KMS-11 (cell line): ENCODE data around the gene HERPUD1.

Source experiments
- H2AFZ ChIP-seq: fragments of 200-600 bp; sonication (generic); 2 replicates; pipeline ENCODE4 v1.6.1; 2016; ENCODE audit warnings: antibody characterized with exemption, mixed run types, low read depth
- H3K27ac ChIP-seq: fragments of 200-600 bp; sonication (generic); 2 replicates; pipeline ENCODE4 v1.6.1; 2016; ENCODE audit warnings: mild to moderate bottlenecking, mixed run types
- H3K27me3 ChIP-seq: fragments of 200-600 bp; sonication (generic); 2 replicates; pipeline ENCODE4 v1.6.1; 2017; ENCODE audit warnings: mild to moderate bottlenecking, low read depth, mixed run types, moderate library complexity; ENCODE audit not compliant: insufficient read depth
- H3K36me3 ChIP-seq: fragments of 200-600 bp; sonication (generic); 2 replicates; pipeline ENCODE4 v1.6.1; 2017; ENCODE audit warnings: mild to moderate bottlenecking, mixed run types; ENCODE audit not compliant: insufficient read depth
- H3K4me1 ChIP-seq: fragments of 200-600 bp; sonication (generic); 2 replicates; pipeline ENCODE4 v1.6.1; 2016; ENCODE audit warnings: mild to moderate bottlenecking, low read depth, mixed run types; ENCODE audit not compliant: poor library complexity, severe bottlenecking
- H3K4me2 ChIP-seq: fragments of 200-600 bp; sonication (generic); 2 replicates; pipeline ENCODE4 v1.7.0; 2016; ENCODE audit warnings: mild to moderate bottlenecking, mixed run types
- H3K4me3 ChIP-seq: fragments of 200-600 bp; sonication (generic); IDR thresholded peaks from 2 replicates; pipeline ENCODE4 v1.6.1; 2017; ENCODE audit warnings: low read depth, low read length, mixed read lengths; ENCODE audit not compliant: insufficient read depth
- H3K79me2 ChIP-seq: fragments of 200-600 bp; sonication (generic); 2 replicates; pipeline ENCODE4 v1.6.1; 2016; ENCODE audit warnings: low read depth, mixed run types; ENCODE audit not compliant: insufficient read depth
- H3K9ac ChIP-seq: fragments of 200-600 bp; sonication (generic); 2 replicates; pipeline ENCODE4 v1.6.1; 2016; ENCODE audit warnings: mild to moderate bottlenecking, mixed run types
- H4K20me1 ChIP-seq: fragments of 200-600 bp; sonication (generic); 2 replicates; pipeline ENCODE4 v1.6.1; 2016; ENCODE audit warnings: mild to moderate bottlenecking, mixed run types; ENCODE audit not compliant: insufficient read depth
- TF ChIP-seq, protein P1 (sequence below): fragments of 200-600 bp; sonication (generic); conservative IDR thresholded peaks from 2 replicates; pipeline ENCODE4 v1.6.1; 2017; ENCODE audit warnings: low read depth, mild to moderate bottlenecking, antibody characterized with exemption, low read length, moderate library complexity, mixed read lengths

Gene HERPUD1

DNA sequence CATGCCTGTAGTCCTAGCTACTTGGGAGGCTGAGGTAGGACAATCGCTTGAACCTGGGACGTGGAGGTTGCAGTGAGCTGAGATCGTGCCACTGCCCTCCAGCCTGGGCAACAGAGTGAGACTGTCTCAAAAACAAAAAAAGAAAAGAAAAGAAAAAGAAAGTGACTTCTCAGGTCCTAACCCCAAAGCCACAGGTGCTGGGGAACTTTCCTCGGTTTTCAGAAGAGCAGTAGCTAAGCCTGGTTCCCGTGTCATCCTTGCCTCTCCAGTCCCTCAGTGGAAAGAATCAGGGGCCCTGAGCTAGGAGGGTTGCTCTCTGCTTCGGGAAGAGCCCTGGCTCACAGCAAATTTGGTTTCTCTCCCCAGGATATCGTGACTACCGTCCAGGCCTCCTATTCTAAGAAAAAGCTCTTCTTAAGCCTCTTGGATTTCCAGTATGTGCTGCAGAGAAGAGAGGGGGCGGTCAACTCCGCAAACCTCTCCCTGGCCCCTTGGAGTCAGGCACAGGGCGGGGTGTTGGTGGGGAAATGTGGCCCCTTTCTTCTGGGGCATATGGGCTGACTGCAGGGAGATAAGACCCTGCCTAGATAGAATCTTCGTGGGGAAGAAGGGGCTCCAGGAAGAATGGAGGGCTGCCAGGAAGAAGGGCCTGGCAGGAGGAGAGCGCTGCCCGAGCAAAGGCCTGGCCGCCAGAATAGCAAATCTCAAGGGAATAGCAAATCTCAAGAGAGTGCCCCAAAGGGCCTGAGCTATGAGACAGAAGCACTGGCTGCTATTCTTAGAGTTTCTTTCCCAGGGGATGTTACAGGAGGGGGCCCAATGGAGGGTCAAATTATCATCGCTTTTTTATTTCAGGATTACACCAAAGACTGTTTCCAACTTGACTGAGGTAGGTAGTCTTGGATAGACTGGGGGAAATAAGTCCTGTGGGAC lies 49.1 kb downstream of the HERPUD1 start:
- no peaks in the 10 kb centered on the region for H3K27me3 ChIP-seq
- no peak overlapping the region for H3K9ac ChIP-seq
- no peaks in the 10 kb centered on the region for H4K20me1 ChIP-seq
- H3K36me3 ChIP-seq, result no peaks in the 10 kb centered on the region
- H3K4me3 ChIP-seq, result no peak overlapping the region
- H3K27ac ChIP-seq, result no peak overlapping the region
- H3K79me2 ChIP-seq, result no peaks in the 10 kb centered on the region
- peaks cover 5% of the 10 kb centered on the region for H3K4me1 ChIP-seq
- no peak overlapping the region for H2AFZ ChIP-seq
- H3K4me2 ChIP-seq, result no peak overlapping the region
- TF ChIP-seq, protein P1, sequence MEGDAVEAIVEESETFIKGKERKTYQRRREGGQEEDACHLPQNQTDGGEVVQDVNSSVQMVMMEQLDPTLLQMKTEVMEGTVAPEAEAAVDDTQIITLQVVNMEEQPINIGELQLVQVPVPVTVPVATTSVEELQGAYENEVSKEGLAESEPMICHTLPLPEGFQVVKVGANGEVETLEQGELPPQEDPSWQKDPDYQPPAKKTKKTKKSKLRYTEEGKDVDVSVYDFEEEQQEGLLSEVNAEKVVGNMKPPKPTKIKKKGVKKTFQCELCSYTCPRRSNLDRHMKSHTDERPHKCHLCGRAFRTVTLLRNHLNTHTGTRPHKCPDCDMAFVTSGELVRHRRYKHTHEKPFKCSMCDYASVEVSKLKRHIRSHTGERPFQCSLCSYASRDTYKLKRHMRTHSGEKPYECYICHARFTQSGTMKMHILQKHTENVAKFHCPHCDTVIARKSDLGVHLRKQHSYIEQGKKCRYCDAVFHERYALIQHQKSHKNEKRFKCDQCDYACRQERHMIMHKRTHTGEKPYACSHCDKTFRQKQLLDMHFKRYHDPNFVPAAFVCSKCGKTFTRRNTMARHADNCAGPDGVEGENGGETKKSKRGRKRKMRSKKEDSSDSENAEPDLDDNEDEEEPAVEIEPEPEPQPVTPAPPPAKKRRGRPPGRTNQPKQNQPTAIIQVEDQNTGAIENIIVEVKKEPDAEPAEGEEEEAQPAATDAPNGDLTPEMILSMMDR, result no peak

DNA sequence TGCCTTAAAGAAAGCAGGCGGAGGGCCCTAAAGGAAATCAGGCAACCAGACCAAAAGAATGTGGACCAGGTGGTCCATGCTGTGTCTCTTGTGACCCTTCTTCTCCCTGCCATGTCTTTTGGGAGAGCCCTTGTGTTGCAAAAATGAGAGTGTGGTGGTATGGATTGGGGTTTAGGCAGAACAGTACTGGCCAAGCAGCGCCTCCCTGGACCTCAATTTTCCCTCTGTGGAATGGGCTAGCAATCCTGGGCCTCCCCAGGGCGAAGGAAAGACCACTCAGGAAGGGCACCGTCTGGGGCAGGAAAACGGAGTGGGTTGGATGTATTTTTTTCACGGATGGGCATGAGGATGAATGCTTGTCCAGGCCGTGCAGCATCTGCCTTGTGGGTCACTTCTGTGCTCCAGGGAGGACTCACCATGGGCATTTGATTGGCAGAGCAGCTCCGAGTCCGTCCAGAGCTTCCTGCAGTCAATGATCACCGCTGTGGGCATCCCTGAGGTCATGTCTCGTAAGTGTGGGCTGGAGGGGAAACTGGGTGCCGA lies 49.9 kb downstream of the HERPUD1 start:
- Histone ChIP-seq H3K79me2 (no peaks in the 10 kb centered on the region), H4K20me1 (no peaks in the 10 kb centered on the region), H3K4me3 (no peak overlapping the region), H3K4me1 (peaks cover 5% of the 10 kb centered on the region), H2AFZ (no peak overlapping the region), H3K36me3 (no peaks in the 10 kb centered on the region), H3K4me2 (no peak overlapping the region), H3K9ac (no peak overlapping the region), H3K27ac (no peak overlapping the region), H3K27me3 (no peaks in the 10 kb centered on the region)
- TF ChIP-seq, protein P1, result no peak

- H3K79me2 ChIP-seq, result no peaks in the 10 kb centered on the region
- H4K20me1 ChIP-seq, result no peaks in the 10 kb centered on the region
- H3K27ac ChIP-seq, result no peak overlapping the region
- TF ChIP-seq, protein P1, result no peak
- peaks cover 5% of the 10 kb centered on the region for H3K4me1 ChIP-seq
- H3K4me2 ChIP-seq, result no peak overlapping the region
- H3K9ac ChIP-seq, result no peak overlapping the region
- H3K36me3 ChIP-seq, result no peaks in the 10 kb centered on the region
- no peaks in the 10 kb centered on the region for H3K27me3 ChIP-seq
- no peak overlapping the region for H3K4me3 ChIP-seq
- H2AFZ ChIP-seq, result no peak overlapping the region
Measured at GRCh38 chr16:56982695-56983094, 50.8 kb downstream of the HERPUD1 start.

- H4K20me1 ChIP-seq, result no peaks in the 10 kb centered on the region
- H3K4me2 ChIP-seq, result no peak overlapping the region
- H3K4me3 ChIP-seq, result no peak overlapping the region
- H3K36me3 ChIP-seq, result no peaks in the 10 kb centered on the region
- no peaks in the 10 kb centered on the region for H3K27me3 ChIP-seq
- no peak overlapping the region for H2AFZ ChIP-seq
- no peaks in the 10 kb centered on the region for H3K79me2 ChIP-seq
- peaks cover 5% of the 10 kb centered on the region for H3K4me1 ChIP-seq
- TF ChIP-seq, protein P1, result no peak
- no peak overlapping the region for H3K27ac ChIP-seq
- H3K9ac ChIP-seq, result no peak overlapping the region
Measured at GRCh38 chr16:56983211-56983751, 51.3 kb downstream of the HERPUD1 start.
